ENCODE measurements around the gene CDCP1.

CDCP1 gene

GRCh38 chr3:45051685-45052084 lies 94.5 kb downstream of the CDCP1 start:
- no peak for DNase-seq (ENCODE audit: low read depth)
- H3K4me3 ChIP-seq (ENCODE audit: low read depth, low read length): no peak overlapping the region
- no peak for TF ChIP-seq CTCF (IDR thresholded peaks at IDR 0.05; ENCODE audit: insufficient read depth, low read depth, low read length, missing control alignments)

- no peak for TF ChIP-seq CTCF (IDR thresholded peaks at IDR 0.05; ENCODE audit: insufficient read depth, low read depth, low read length, missing control alignments)
- H3K4me3 ChIP-seq (ENCODE audit: low read depth, low read length): no peak overlapping the region
- no peak for DNase-seq (ENCODE audit: low read depth)
These were observed 96.4 kb downstream of the CDCP1 start for GRCh38 chr3:45049807-45050206.

- no peak for DNase-seq (ENCODE audit: low read depth)
- no peak overlapping the region for H3K4me3 ChIP-seq (ENCODE audit: low read depth, low read length)
- no peak for TF ChIP-seq CTCF (IDR thresholded peaks at IDR 0.05; ENCODE audit: insufficient read depth, low read depth, low read length, missing control alignments)
These were observed 97.9 kb downstream of the CDCP1 start for GRCh38 chr3:45048244-45048643.

GRCh38 chr3:45043728-45044299 lies 102.4 kb downstream of the CDCP1 start:
- no peak for DNase-seq (ENCODE audit: low read depth)

GRCh38 chr3:45042162-45042561 lies 104.0 kb downstream of the CDCP1 start:
- TF ChIP-seq CTCF (IDR thresholded peaks at IDR 0.05; ENCODE audit: insufficient read depth, low read depth, low read length, missing control alignments): no peak
- peak; percentile 21 for DNase-seq (ENCODE audit: low read depth)
- H3K4me3 ChIP-seq (ENCODE audit: low read depth, low read length): no peak overlapping the region

More at GRCh38 chr3:45043728-45044299, 102.4 kb downstream of the CDCP1 start:
- TF ChIP-seq CTCF (IDR thresholded peaks at IDR 0.05; ENCODE audit: insufficient read depth, low read depth, low read length, missing control alignments): no peak
- no peak overlapping the region for H3K4me3 ChIP-seq (ENCODE audit: low read depth, low read length)

GRCh38 chr3:45041666-45042065 lies 104.5 kb downstream of the CDCP1 start:
- TF ChIP-seq CTCF (IDR thresholded peaks at IDR 0.05; ENCODE audit: insufficient read depth, low read depth, low read length, missing control alignments): no peak
- DNase-seq (ENCODE audit: low read depth): peak; percentile 29
- no peak overlapping the region for H3K4me3 ChIP-seq (ENCODE audit: low read depth, low read length)
